Suppressor macrophage treated with lipopolysaccharide for 1 hour (primary cell): Measurements from ENCODE around the gene P4HA2.

ENCODE experiments used
- DNase-seq, 3 donors: peaks; one replicate each; pipeline ENCODE4 v3.0.0-alpha.2; 2020 to 2022

P4HA2 gene

DNA sequence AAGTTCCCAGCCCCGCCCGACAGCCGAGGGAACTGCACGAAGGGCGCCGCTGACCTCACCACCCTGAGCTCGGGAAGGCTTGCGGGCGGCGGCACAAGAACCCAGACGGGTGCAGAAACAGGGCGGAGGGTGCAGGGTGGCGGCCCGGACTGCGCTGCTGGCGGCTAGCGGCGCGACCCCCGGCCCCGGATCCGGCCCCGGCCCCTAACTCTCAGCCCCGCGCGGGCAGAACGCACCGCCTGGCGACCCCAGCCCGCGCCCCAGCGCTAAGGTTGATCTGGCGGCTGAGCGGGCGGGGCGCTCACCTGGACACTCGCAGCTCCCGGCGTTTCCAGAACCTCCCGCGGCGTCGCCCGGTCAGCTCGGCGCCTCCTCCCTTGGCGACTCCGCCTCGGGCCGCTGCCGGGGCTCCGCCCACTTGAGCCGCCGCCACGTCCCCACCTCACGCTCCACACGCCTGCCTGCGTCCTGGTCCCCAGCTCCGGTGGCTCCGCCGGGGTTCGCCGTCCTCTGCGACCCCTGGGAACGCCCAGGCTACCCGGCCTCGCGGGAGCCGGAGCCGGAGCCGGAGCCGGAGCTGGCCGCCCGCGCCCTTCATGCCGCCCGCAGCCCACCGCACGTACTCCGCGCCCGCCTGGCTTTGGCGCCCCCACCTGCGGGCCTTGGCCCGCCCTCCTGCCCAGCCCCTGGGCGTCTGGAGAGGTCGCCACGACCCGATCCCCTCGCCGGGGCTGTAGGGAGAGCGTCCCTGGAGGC is at the start of gene P4HA2:
Gene P4HA2, minus strand, starts transcription at position 369 of the 756 bp plus-strand sequence. CDS start 9,227 bp downstream, outside the sequence.
- peak; percentile 69 to 87 (median 82) for DNase-seq

DNA sequence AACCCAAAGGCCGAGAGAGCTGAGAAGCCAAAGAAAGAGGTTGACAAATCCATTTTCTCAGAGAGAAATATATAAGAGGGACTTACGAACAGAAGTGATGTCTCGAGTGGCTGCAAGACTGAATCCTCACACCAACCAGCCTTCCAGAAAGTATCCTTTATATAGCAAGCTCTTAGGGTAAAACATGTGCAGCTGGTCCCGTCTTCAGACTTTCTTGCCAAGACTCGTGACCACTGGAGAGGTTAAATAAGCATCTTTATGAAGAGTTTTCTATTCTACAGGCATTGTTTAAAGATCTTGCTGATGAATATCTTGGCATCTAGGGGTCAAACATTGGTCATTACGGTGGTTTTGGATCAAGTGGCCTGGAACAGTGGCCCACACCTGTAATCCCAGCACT is 49.6 kb upstream of the P4HA2 start:
- no peak for DNase-seq

DNA sequence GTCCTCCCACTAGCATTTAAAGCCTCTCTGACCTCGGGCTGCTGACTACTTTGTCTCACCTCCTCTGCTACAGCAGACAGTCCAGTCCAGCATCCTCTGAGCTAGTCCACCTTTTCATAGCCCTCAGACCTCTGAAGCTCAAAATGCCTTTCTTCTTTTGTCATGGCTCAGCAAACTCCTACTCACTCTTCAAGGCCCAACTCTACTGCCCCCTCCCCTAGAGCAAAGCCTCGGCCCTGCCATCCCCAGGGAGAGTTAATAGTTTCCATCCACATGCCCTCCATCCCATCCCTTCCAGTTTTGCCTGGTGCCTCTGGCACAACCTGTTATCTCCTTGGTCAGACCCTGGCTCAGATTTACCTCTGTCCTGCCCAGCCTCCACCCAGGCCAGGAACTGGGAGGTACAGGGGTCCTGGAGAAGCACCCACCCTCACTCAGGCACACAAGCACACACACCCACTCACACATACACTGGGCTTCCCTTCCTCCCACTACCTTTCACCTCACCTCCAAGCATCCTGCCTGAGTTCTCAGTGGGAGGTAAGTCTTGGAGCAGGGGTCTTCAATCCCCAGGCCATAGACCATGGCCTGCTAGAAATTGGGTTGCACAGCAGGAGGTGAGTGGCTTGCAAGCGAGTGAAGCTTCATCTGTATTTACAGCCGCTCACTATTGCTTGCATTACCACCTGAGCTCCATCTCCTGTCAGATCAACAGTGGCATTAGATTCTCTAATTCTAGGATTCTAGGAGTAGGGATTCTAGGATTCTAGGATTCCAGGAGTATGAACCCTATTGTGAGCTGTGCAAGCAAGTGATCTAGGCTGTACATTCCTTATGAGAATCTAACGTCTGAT is 47.9 kb upstream of the P4HA2 start:
- DNase-seq, result no peak

DNA sequence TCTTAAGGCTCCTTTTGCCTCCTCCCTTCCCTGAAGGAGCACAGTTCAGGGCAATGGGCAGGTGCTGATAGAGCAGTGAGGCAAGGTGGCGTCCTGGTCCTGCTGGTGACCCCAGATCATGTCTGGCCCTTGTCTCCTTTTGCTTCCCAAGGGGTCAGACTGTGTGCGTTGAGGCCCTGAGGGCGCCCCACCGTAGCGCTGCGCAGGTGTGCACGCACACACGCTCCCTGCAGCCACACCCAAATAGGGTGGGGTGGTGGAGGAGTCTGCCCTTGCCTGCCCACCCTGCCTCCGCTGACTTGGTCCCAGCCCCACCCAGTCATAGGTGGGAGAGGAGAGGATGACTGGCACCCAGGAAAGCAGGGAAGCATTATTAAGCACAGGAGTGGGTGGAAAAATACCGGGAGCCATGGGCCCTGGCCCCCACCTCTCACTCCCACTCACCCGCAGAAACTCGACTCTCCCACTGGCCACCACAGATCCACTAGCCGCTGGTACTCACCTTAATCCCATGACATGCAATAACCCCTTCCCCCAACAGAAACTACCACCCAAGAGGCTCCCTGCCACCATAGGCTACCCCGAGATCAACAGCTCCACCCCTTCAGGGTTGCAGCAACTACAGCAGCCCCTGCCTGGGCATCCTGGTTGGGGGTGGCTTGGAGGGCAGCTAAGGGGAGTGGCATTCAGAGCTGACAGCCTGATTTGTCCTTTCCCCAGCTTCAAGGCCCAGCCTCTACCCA is 46.6 kb upstream of the P4HA2 start:
- no peak for DNase-seq

DNA sequence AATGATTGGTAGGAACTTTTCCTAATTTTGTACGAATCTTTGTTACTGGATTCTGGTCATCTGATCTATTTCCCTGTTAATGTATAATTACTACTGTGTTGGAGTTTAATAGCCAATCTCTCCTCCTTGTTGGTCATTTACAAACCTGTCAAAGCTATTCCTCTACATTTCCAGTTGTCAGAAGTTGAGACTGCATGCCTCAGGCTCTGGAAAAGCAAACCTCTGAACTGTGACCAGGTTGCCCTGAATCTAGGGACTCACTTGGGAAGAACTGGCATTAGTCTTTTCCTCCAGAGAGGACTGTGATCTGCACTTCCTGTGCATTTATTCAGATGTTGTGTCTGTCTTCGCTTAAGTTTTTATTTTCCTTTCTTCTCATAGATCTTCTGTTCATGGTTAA is 46.0 kb upstream of the P4HA2 start:
- DNase-seq, result no peak

DNA sequence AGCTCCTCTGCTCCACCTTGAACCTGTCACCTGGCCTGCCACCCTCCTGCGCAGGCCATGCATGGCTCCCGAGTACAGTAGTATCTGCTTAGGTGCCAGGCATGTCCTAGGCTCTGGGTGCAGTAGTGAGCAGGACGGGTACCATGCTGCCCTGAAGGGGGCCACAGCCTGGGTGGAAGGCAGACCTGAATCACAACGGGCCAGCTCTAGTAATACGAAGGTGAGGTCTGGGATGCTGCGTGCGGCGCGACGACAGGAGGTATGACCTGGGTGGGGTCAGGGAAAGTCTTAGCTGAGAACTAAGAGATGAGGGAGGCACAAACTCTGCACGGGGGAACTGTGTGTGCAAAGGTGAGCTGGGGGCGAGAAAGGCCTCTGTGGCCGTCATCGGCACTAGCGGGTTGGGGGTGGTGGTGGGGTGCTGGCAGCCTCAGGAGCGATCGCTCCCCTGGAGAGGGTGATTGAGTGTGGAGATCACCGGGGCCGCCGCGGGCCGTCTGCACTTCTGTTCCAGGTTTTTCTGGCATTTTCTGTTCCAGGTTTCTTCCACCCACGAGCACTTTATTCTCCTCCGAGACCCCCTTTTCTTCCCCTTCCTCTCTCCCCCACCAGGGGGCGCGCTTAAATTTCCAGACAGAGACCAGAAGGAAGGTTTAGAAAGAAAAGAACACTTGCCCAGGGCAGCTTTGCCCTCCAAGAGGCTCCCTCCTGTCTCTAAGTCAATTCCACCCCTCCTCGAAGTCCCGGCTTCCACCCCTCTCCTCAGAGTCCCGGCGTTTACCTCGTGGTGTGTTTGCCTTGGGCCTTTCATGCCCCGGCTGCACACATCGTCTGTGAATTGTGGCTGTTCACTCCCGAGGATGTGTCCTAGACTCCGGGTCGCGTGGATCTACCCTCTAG is 44.9 kb upstream of the P4HA2 start:
- DNase-seq, result peak; percentile 67 to 81 (median 73)

DNA sequence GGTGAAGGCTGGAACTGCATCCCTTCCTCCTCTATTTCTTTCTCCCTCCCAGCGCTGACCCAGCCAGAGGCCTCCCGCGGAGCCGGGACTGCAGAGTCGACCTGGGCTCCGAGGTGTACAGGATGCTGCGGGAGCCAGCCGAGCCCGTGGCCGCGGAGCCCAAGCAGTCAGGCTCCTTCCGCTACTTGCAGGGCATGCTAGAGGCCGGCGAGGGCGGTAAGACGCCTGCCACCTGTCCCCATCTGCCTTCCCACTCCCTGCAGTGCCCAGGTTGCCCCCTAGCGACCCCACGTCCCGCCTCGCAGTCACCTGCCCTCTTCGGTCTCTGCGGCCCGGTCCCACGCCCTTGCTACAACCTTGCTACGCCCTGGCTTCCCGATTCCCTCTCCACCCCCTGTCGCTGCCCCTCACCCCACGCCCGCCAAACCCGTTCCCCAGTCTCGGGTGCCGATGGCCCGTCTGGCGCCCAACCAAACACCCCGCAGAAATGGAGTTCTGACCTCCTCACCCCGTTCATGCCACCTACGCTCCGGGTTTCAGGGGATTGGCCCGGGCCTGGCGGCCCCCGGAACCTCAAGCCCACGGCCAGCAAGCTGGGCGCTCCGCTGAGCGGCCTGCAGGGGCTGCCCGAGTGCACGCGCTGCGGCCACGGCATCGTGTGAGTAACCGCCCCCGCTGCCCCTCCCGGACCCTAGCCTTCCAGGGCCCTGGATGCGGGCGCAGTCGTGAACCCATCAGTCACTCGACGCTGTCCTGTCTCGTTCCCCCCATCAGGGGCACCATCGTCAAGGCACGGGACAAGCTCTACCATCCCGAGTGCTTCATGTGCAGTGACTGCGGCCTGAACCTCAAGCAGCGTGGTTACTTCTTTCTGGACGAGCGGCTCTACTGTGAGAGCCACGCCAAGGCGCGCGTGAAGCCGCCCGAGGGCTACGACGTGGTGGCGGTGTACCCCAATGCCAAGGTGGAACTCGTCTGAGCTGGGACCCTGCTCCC is 43.9 kb upstream of the P4HA2 start:
- peak in 1 of 3 donors; percentile 52 for DNase-seq

DNA sequence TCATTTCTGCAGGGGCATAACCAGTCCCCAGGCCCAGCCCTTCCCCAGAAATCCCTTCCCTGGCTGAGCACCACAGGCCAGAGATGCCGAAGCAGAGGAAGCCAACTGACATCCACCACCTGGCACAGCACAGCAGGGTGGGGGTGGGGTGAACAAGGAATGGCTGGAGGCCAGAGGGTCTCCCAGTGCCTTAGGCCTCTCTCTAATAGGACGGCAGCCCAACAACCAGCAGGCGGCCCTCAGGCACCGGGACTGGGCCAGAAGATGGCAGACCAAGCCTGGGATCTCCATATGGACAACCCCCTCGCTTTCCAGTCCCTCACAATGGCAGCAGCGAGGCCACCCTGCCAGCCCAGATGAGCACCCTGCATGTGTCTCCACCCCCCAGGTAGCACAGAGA is 43.1 kb upstream of the P4HA2 start:
- DNase-seq, result no peak

DNA sequence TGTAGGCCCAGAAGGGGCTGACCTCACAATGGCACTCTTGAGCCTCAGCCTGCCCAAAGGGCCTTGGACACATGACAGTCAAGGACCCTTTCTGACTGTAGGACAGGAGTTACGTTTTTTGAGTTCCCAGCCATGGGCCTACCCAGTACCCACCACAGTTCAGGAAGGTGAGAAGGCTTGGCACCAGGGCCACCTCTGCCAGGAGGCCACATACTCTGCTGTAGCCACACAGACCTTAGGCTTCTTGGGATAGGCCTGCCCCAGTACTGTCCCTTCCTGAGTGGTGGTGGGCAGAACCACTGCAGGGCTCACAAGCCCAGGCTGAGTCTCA is 42.6 kb upstream of the P4HA2 start:
- DNase-seq, result no peak

DNA sequence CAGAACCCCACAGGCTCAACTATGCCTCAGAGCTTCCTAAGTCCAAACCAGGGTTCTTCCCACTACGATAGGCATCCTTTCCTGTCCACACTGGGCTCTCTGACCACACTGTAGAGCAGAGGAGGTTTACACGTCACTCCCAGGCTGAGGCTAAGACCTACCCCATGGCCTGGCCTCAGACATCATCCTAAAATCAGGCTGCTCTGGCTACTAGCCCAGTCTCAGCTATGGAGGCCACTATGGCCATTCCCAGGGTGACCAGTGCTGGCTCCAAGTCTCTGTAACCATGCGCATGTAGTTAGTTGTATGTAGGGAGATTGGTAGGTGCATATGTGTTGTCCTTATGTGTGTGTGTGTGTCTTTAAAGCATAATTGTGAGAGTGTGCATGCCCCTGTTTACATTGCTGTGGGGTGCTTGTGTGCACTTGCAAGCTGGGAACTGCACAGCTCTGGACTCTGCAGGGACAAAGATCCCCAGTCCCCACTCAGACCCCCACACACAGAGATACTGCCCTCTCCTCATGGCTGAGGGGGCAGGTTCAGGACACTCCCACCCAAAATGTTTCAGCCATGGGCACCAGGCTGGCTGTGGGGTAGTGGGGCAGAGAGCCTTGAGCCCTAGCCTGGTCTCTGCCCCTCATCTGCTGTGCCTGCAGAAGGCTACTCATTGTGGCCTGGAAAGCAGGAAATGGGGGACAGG is 42.1 kb upstream of the P4HA2 start:
- DNase-seq, result no peak

DNA sequence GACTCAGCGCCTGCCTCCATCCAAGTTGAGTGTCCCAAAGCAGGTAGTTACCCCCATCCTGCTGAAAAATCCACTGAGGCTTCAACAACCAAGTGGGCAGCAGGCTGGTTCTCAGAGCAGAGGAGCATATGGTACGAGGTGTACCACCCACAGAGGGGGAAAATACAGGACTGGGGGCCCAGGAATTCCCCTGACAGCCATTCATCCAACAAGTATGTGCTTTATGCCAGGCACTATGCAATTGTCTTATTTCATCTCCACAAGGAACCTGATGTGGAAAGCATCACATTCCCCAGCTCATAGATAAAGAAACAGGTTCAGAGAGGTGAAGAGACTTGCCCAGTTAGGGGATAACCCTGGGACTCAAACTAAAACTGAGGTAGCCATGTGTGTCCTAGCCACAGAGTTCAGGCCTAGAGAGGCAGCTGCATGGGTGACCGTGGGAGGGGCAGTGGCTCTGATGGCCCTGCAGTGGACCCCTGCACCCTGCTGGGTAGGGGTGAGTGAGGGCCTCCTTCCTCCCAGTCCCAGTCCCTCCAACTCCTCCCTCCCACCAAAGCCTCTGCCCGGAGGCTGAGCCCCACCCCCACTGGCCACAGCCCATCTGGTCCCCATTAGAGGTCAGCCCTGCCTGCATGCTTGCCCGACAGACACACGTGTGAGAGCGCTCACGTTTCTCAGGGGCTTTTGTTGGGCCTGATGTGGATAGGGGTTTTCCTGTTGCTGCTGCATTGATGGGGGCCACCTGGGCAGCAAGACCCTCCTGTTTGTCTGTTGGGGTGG is 41.3 kb upstream of the P4HA2 start:
- DNase-seq, result no peak

DNA sequence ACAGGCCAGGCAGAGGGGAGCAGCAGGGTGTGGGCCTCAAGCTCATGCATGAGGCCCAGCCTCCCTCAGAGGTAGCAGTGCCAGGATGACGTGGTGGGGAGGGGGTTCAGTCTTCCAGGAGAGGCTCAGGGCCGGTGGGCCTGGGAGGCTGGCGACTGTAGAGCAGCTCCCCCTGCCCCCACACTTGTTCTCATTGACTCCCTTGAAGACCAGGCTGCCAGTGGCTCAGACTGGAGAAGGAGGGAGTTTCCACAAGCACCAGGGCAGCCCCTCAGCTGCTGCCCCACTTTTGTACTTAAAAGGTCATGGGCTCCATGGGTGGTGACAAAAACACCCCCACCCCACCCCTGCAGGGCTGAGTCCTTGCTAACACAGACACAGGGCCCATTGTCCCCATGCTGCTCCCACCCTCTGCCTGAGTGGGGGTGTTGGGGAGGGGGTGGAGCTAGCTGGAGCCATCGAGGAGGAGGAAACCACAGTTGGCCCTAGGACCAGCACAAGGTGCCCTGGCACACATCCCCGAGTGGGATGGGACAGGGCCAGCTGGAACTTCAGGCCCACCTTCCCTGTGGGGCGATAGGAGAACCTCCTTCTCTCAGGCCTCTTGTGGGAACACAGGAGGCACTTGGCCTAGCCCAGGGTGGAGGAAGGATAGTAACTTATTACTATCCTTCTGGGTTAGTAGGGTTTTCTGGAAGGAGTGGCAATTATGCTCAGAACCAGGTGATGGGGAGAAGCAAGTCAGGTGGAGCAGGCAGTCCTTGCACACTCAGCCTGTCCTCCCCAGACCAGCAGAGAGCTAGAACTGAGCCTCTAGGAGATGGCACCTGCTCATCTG is 40.5 kb upstream of the P4HA2 start:
- DNase-seq, result no peak

DNA sequence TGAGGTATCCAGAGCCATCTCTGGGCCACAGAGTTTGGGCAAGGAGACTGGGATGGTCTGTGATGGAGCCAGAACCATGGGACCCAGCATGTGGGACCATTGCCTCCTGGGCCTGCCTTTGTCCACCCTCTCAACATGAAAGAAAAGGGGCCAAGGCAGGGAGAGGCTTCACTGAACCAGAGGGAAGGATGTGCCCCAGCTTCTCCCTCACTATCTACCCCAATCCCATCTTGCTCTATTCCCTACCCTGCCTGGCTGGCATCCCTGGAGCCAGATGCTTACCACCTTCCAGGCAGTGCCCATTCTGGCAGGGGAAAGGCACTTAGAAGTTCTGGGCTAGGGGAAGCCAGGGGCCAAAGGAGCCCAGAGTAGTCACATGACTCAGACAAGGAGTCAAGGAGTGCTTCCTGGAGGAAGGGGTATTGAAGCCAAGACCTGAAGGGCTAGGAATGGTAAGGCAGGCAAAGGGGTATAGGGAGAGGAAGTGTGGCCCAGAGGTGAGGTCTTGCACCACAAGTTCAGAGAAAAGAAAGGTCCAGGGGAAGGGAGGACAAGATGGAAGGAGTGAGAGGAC is 39.6 kb upstream of the P4HA2 start:
- DNase-seq, result no peak

DNA sequence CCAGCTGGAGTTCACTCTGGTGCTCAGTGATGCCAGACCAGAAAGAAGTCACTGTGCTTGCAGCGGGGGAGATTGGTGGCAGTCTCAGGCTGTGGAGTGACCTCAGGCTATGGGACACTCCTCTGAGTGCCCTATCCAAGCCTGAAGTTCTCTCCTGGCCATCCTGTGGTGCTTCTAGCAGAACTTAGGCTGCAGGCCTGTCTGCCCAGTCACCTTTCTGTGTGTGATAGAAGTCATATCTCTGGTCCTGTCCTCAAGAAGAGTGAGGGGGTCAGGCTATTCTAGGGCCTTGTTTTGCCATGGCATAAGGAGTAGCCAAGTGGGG is 39.1 kb upstream of the P4HA2 start:
- no peak for DNase-seq

DNA sequence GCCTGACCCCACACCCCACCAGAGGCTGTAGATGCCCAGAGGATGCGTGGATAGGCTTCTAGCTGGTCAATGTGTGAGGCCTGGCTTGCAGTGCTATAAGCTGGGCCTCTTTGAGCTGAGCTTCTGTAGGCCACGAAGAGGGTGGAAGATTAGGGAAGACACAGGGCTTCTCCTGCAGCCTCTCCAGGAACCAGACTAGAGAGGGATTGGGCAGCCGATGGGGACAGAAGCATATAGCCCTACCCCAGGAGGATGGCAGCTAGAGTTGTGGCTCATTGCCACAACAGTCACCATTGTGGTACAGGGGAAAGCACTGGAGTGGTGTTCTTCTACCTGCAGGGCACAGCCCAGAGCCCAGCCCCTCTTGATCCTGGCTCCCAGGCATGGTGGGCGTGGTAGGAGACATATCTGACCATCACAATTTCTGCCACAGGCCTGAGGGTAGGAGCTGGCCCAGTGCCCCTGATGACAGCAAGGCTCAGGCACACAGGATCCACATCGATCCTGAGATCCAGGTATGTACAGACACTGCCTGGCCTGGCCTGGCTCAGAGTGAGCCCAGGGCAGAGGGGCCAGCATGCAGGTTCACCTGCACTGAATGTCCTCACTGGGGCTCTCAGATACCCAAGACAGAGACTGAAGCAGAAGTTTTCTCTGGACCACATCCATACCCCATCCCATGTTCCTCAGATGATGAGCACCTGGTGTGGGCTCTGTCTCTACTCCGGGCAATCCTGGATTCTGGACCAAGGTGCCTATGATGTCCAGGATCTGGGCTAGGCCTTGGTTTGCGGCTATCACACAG is 38.6 kb upstream of the P4HA2 start:
- no peak for DNase-seq

DNA sequence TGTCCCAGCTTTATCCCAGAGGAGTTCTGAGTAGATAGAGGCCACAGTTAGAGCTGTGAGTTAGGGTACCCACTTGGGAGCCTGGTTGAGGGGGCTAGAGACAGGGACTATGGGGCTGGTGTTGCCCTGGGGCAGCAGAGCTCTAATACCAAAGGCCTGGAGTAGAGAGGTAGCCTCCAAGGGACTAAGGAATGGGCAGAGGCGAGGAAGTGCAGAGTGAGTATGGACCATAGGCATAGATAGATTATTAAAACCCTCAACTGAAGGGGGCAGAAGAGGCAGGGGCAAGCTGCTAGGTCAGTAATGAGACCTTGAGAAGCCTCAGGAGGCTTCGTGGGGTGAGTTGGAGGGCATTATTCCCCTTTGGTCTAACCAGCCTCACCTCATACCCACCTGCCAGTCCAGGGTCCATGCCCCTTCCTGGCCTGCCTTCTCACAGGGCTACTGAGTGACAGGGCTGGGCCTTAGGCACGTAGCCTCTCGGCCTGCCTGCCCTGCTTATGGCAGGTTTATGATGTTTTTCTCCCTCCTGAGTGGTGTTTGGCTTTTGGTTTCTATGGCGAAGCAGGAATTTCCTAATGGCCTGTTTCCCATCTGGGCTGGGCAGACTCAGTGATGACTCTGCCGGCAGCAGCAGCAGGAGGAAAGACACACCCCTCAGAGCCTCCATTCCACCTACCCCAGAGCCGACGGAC is 37.8 kb upstream of the P4HA2 start:
- DNase-seq, result peak; percentile 50 to 65 (median 55)
